Tibial nerve (tissue), 4 donors: ENCODE results near the gene NELL2.

Source experiments
- EP300 ChIP-seq, 2 donors: sonication (generic); formaldehyde crosslinking; IDR thresholded peaks; one replicate each; pipeline ENCODE4 v1.6.1; 2017; ENCODE audit warnings: antibody characterized with exemption in 2 of 2, mild to moderate bottlenecking in 1 of 2
- POLR2A ChIP-seq, 2 donors: fragments of 450-650 bp; IDR thresholded peaks; one replicate each; pipeline ENCODE4 v1.6.1; 2017; ENCODE audit warnings: antibody characterized with exemption in 2 of 2, mild to moderate bottlenecking in 2 of 2, moderate library complexity in 2 of 2
- TF ChIP-seq, protein P1 (sequence below), 5 experiments: fragments of 200-600 bp in 3 of 5; fragments of 450-650 bp in 2 of 5; sonication (generic) in 3 of 5; IDR thresholded peaks; one replicate each; pipeline ENCODE4 v1.5.1; 2016 to 2019; ENCODE audit warnings: antibody characterized with exemption in 5 of 5, mild to moderate bottlenecking in 3 of 5, moderate library complexity in 2 of 5

DNA sequence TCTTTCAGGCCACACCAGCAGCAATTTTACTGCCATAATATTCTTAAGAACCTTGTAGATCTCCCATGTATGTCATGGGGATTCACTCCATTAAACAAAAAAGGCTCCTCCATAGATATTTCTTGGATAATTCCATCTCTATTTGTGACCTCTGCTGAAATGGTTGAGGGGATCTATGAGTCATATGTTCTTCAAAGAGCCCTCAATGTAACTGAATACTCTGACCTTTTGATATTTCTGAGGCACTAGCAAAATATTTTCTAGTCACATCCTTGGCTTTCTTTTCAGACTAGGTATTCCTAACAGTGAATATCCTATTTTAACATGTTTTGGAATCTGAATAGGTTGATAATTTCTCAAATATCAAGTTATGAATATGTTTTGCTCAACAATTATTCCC, 6.6 kb downstream of the NELL2 start:
- TF ChIP-seq, protein P1, sequence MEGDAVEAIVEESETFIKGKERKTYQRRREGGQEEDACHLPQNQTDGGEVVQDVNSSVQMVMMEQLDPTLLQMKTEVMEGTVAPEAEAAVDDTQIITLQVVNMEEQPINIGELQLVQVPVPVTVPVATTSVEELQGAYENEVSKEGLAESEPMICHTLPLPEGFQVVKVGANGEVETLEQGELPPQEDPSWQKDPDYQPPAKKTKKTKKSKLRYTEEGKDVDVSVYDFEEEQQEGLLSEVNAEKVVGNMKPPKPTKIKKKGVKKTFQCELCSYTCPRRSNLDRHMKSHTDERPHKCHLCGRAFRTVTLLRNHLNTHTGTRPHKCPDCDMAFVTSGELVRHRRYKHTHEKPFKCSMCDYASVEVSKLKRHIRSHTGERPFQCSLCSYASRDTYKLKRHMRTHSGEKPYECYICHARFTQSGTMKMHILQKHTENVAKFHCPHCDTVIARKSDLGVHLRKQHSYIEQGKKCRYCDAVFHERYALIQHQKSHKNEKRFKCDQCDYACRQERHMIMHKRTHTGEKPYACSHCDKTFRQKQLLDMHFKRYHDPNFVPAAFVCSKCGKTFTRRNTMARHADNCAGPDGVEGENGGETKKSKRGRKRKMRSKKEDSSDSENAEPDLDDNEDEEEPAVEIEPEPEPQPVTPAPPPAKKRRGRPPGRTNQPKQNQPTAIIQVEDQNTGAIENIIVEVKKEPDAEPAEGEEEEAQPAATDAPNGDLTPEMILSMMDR (IDR thresholded peaks at IDR 0.05) = no peak
- TF ChIP-seq POLR2A (IDR thresholded peaks at IDR 0.05) = no peak
- no peak for TF ChIP-seq EP300 (IDR thresholded peaks at IDR 0.05)
